ENCODE measurements around the gene NHSL2. TPM values are rescaled to one million over a fixed set of nuclear protein-coding genes. Genes with fewer than 3 reads are reported as not detected.

Gene NHSL2
- total RNA-seq, 3 donors from 2014 or later = 5.4 to 9.2 (median 5.8) TPM

DNA sequence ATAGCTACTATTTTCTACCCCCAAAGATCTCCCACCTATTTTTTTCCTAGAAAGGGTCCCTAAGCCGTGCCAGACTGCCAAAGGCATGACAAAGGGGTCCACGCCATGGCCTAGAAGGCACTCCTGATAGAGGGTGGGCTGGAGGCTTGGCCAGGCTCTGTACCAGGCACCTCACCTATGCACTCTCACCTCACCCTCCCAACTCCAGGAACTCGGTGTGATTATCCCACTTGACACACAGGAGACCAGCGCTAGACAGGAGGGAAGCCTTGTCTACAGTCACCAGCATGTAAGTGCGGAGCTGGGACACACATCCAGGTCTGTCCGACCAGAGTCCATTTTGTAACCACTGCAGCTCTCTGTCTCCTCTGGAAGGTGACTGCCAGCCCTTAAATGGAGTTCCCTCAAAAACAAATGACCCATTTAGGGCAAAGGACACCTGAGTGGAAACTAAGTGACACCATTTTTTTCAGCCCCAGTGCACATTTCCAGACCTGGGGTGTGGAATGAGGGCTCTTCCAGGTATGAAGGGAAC is 114.7 kb downstream of the NHSL2 start:
- Histone ChIP-seq H3K9me3 (no peaks in the 10 kb centered on the region), H3K36me3 (no peaks in the 10 kb centered on the region), H3K27ac (no peak overlapping the region), H3K4me1 (no peaks in the 10 kb centered on the region), H3K4me3 (no peak overlapping the region), H3K27me3 (peaks cover 0 to 87% of the 10 kb centered on the region in 2 donors)
- TF ChIP-seq POLR2AphosphoS5 (IDR thresholded peaks at IDR 0.05) (no peak), CTCF (IDR thresholded peaks at IDR 0.05) (no peak), POLR2A (IDR thresholded peaks at IDR 0.05) (no peak)
- peak in 1 of 2 donors; percentile 2 for DNase-seq (ENCODE audit: low spot score in 2 of 2)
- intact Hi-C loops (cut with DNase I; ENCODE audit: low total_unique reads) = no loop called here

GRCh38 chrX:72026341-72027023 is 115.8 kb downstream of the NHSL2 start:
- H3K4me1 ChIP-seq = no peaks in the 10 kb centered on the region
- H3K36me3 ChIP-seq = no peaks in the 10 kb centered on the region
- no peak overlapping the region for H3K27ac ChIP-seq
- intact Hi-C loops (cut with DNase I; ENCODE audit: low total_unique reads) = no loop called here
- no peaks in the 10 kb centered on the region for H3K9me3 ChIP-seq
- peaks cover 0 to 90% of the 10 kb centered on the region in 2 donors for H3K27me3 ChIP-seq
- DNase-seq (ENCODE audit: low spot score in 2 of 2) = peak in 1 of 2 donors; percentile 12
- no peak for TF ChIP-seq CTCF (IDR thresholded peaks at IDR 0.05)
- TF ChIP-seq POLR2A (IDR thresholded peaks at IDR 0.05) = no peak
- TF ChIP-seq POLR2AphosphoS5 (IDR thresholded peaks at IDR 0.05) = no peak
- no peak overlapping the region for H3K4me3 ChIP-seq

DNA sequence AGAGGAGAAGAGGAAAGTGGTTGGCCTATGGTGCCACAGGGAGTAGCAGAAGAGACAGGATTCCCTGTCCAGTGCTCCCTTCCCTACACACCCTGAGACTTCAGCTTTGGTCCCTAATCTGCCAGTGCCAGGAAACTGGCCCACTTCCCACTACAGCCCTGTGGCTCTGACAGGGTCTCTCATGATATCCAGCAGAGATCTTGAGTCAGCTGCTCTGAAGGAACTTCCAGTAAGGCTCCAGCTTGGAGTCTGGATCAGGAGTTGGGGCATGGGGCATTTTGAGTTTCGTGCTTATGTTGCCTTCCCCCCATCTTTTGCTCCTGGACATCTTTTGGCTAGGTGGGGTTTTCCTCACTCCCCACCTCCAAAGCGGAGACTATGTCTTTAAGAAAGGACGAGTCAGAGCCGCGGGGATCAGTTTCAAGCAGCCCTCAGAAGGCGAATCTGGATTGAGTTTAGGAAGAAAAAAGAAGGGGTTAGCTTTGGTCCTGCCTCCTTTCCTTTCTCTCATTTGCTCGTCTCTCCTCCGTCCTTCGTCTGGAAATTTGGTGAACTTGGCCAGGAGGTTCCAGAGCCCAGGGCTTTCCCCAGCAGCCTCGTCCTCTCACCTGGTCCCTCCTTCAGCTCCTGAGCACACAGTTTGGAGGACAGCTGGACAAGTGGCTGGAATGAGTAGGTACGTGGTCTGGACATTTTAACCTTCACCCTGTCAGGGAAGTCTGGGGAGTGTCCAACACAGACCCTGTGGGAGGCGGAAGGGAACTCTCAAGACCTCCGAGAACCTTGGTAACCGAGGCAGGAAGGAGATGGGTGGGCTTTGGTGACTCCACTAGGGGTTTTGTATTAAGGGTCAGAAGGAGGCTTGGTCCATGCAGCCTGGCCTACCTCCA is 116.6 kb downstream of the NHSL2 start:
- Histone ChIP-seq H3K36me3 (no peaks in the 10 kb centered on the region), H3K9me3 (no peaks in the 10 kb centered on the region), H3K4me3 (peak overlapping the region; percentile 4 to 25 (median 10)), H3K27me3 (peaks cover 0 to 82% of the 10 kb centered on the region in 2 donors), H3K27ac (peak overlapping the region in 1 of 2 donors; percentile 20), H3K4me1 (no peaks in the 10 kb centered on the region)
- peak in 1 of 2 donors; percentile 12 for DNase-seq (ENCODE audit: low spot score in 2 of 2)
- no peak for TF ChIP-seq POLR2AphosphoS5 (IDR thresholded peaks at IDR 0.05)
- no peak for TF ChIP-seq CTCF (IDR thresholded peaks at IDR 0.05)
- TF ChIP-seq POLR2A (IDR thresholded peaks at IDR 0.05) = no peak
- intact Hi-C loops (cut with DNase I; ENCODE audit: low total_unique reads) = no loop called here

DNA sequence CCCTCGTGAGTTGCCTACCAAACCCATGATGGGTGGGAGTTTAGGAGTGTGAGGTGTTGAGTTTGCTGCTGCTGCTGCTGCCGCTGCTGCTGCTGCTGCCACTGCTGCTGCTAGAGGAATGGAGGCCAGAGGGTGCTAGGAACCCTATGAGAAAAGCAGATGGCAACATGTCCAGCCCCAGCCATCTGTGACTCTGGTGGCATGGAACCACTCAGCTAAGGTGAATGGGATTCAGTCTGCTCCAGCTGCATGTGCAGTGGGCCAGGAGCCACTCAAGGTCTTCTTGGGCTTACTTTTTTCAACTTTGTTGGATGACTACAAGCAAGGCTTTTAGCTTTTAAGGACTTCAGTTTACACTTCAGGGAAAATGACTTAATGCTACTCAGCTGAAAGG is 117.3 kb downstream of the NHSL2 start:
- no peaks in the 10 kb centered on the region for H3K4me1 ChIP-seq
- peak overlapping the region; percentile 4 to 25 (median 10) for H3K4me3 ChIP-seq
- H3K27me3 ChIP-seq = peaks cover 0 to 76% of the 10 kb centered on the region in 2 donors
- TF ChIP-seq POLR2AphosphoS5 (IDR thresholded peaks at IDR 0.05) = no peak
- TF ChIP-seq CTCF (IDR thresholded peaks at IDR 0.05) = no peak
- no peak for TF ChIP-seq POLR2A (IDR thresholded peaks at IDR 0.05)
- peak overlapping the region in 1 of 2 donors; percentile 20 for H3K27ac ChIP-seq
- no peaks in the 10 kb centered on the region for H3K36me3 ChIP-seq
- intact Hi-C loops (cut with DNase I; ENCODE audit: low total_unique reads) = no loop called here
- H3K9me3 ChIP-seq = no peaks in the 10 kb centered on the region
- no peak for DNase-seq (ENCODE audit: low spot score in 2 of 2)
